Astrocyte of the spinal cord (primary cell): ENCODE data around the gene UNK.
"Not testable (repeated sequence)": the region's sequence is repeated elsewhere in the genome, so short reads cannot be mapped to it uniquely, and the experiment has no call there.

Experiments
- DNase-seq: peaks from one replicate; pipeline ENCODE4 v3.0.0; 2011; ENCODE audit warnings: low read depth, low spot score
- H3K4me3 ChIP-seq: 2 replicates; pipeline ENCODE4 v1.5.1; 2011; ENCODE audit warnings: low read depth, mild to moderate bottlenecking, low read length, moderate library complexity
- in situ Hi-C: cut with HindIII; loops from 2 replicates; pipeline ENCODE4 v1.10.0; 2017; ENCODE audit warnings: low sequenced_read_pairs
- TF ChIP-seq, protein P1 (sequence below): IDR thresholded peaks from 2 replicates; pipeline ENCODE4 v1.5.1; 2012; ENCODE audit warnings: low read depth, mild to moderate bottlenecking, low read length, inconsistent platforms

Gene UNK

DNA sequence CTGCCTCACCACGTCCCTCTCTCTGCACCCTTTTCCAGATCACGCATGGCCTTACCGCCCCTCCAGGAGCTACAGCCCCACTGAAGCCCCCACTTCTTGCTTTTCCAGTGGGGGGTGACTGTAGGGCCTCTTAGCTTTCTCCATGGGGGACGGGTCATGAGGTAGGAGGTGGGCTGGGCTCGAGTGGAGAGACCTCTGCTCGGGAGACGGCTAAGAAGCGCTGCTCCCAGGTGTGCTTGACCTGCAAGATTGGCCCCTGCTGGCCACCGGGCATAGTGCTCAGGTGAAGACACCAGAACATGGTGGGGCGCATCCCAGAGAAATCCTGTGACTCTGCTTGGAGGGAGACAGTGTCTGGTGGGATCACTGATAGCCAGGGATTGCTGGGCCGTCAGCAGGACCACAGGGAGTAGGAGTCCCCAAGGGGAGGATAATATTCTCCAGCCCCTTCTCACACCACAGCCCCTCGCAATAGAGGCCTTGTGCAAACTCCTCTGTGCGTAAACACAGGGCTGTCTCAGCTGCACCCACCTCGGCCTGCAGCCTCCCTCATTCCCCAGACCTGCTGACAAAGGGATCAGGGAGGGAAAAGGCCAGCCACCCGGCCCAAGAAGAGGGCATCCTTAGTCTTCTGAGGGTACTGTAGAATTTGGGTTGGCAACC lies 10.7 kb upstream of the UNK start:
- no peak for DNase-seq
- in situ Hi-C loops = no loop called here
- TF ChIP-seq, protein P1, sequence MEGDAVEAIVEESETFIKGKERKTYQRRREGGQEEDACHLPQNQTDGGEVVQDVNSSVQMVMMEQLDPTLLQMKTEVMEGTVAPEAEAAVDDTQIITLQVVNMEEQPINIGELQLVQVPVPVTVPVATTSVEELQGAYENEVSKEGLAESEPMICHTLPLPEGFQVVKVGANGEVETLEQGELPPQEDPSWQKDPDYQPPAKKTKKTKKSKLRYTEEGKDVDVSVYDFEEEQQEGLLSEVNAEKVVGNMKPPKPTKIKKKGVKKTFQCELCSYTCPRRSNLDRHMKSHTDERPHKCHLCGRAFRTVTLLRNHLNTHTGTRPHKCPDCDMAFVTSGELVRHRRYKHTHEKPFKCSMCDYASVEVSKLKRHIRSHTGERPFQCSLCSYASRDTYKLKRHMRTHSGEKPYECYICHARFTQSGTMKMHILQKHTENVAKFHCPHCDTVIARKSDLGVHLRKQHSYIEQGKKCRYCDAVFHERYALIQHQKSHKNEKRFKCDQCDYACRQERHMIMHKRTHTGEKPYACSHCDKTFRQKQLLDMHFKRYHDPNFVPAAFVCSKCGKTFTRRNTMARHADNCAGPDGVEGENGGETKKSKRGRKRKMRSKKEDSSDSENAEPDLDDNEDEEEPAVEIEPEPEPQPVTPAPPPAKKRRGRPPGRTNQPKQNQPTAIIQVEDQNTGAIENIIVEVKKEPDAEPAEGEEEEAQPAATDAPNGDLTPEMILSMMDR = no peak
- no peak overlapping the region for H3K4me3 ChIP-seq

DNA sequence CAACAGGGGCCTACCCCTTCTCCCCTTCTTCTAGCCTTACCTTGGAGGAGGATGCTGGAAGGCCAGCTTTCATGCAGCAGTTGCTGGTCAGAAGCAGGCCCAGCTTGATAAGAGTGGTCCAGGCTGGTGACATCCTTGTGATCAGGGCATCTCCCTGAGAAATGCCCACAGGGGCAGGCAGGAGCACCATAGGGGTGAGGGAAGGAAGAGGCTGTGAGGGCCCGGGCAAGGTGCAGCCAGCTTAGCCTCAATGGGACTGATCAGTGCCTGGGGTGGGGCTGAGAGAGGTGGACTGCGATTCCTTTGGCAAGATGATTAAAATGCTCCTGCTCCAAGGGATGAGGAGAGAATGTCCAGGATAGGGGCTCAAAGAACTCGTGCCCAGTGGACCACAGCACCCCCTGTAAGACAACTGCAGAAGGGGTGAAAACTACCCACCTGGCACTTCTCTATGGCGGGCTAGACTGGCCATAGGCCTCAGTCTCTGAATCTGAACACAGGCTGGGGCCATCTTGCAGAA lies 10.1 kb upstream of the UNK start:
- H3K4me3 ChIP-seq = no peak overlapping the region
- in situ Hi-C loops = no loop called here
- DNase-seq = no peak
- TF ChIP-seq, protein P1 = no peak

DNA sequence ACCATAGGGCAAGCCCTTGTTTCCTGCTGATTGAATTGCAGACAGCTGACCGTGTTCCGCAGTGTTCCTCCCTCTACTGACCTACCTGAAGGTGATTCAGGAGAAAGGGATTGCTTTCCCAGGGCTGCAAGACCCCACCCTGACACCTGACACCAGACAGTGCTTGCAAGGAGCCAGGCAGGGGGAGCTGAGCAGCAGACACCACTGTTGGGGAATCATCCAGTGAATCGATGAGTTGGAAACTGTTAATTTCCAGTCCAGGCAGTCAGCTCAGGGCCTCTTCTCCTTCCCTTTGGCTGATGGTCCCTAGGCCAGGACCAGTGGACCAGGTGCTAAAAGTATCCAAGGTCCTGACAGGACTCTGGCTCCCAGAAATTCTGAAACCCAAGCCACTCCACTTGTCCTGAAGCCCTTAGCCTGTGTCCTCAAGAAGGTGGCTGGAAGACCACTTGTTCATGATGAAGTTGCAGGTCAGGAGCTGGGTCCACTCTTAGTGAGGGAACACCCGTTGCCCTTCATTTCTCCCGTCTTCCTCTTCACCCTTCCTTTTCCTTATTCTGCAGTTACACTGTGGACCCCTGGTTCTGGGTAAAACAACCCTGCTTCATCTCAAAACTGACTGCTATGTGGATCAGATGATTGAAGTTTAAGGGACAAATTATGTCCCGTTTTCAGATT lies 9.5 kb upstream of the UNK start:
- TF ChIP-seq, protein P1 = no peak
- peak; percentile 34 for DNase-seq
- in situ Hi-C loops = no loop called here
- no peak overlapping the region for H3K4me3 ChIP-seq

DNA sequence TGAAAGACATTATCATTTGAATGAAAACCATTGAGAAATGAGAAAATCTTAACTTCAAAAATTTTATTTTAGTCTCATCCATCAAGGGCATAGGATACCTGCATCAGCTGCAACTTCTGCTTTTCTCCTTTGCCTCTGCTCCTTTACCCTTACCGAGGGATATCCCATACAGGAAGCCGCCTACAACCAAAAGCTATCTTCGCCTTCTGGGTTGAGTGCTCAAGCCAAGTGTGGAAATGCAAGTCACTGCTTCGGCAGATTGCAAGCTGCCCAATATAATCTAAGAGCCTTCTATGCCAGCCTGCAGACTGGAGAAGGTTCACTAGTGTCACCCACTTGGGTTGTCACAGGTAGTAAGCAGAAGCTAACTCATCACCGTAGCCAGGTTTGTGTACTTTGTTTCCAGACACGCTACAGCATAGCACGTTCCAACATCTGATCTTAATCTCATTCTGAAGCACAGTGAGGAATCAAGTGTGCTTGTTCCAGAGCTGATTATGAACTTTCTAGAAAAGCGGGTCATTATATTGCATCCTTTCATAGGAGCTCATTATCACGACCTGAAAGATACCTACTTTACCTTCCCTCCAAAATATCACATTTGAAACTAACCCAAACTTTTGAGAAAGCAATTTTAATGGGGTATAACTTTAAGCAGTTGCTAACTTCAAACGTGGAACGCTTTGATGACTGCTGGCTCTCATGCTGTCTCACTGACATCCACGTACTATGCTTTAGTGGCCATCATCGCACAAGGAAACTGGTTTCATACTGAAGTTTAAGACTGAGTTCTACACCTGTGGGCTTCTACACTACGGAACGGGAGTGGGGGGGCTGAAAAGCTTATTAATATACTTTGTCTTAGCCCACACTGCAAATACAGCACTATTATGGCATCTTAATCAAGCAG lies 8.0 kb upstream of the UNK start:
- H3K4me3 ChIP-seq = peak overlapping the region; percentile 96
- no peak for DNase-seq
- TF ChIP-seq, protein P1 = no peak
- in situ Hi-C loops = no loop called here

DNA sequence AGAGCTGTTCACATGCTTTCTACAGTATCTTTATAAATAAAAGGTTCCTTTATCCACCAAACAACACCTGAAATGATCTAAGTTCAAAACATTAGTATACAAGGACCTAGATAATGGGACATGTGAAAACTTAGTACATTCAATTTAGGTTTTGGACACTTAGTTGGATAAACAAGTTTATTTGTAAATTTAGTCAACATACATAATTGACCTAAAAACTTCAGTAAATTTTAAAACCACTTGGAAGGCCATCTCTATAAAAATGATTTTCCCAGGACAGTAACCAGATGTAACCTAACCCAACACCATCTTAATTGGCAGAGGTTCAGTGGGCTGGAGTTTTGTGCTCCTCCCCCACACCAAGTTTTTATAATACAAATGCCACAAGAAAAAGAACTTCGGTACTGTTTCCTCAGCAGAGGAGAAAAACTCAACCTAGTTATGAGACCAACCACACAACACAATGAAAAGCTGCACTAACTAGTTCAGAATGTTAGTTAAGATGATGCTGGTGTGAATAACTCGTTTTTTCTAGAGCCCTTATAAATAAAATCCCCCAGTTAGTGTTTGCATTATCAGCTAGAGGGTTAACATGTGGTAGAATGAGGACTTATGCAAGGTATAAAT lies 7.2 kb upstream of the UNK start:
- peak overlapping the region; percentile 96 for H3K4me3 ChIP-seq
- in situ Hi-C loops = no loop called here
- no peak for DNase-seq
- TF ChIP-seq, protein P1 = no peak

DNA sequence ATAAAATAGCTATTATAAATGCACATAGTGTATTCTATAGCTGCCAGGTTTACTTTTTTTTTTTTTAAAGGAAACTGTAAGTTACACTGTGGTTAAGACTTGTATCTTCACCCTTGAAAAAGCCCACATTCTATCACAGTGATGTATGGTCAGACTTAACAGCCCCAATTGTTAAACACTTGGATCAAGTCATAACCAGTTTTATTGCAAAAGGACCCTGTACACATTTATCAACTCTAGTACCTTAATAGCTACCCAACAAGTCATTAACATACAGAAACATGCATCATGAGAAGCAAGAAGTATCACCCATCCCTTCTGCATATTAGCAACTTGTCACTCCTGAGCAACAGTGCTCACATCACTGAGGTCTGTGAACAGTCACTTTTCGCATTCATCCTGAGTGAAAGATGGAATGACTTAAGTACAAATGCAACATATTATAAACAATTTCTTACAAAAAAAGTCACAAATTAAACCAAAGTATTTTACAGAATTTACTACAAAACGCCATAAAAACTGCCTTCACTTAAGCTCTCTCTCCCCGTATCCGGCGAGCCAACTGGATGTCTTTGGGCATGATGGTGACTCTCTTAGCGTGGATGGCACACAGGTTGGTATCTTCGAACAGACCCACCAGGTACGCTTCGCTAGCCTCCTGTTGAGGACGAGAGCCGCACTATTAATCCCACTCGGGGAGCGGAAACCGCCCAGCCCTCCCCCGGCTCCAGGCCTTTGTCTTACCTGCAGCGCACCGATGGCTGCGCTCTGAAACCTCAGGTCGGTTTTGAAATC lies 6.3 kb upstream of the UNK start:
- in situ Hi-C loops, DNase-seq: not testable (repeated sequence)

More for the DNA sequence above, 6.3 kb upstream of the UNK start:
- H3K4me3 ChIP-seq = peak overlapping the region; percentile 96
